ENCODE measurements around the gene RABGGTA. TPM values are rescaled to one million over a fixed set of nuclear protein-coding genes. Genes with fewer than 3 reads are reported as not detected.

RABGGTA gene
- total RNA-seq, 1 donor from 2014 or later = 32.6 TPM

DNA sequence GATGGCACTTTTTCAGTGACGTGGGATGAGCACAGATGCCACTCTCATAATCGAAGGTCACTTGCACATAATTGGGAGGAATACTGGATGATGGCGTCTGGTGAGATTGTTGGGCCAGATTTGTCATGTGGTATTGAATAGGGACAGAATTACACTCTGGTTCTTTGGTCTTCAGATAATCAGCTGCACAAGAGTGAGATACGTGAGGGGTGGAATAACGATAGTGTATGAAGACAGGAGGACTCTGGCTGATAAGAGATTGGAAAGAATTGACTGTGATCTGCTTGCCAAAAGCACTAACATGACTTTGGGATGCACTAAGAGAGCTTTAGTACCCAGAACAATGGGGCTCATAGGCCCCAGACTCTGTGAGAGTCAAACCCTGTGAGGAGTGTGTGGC lies 7.0 kb upstream of the RABGGTA start:
- FAIRE-seq (no peak), DNase-seq (ENCODE audit: low read depth) (no peak)
- TF ChIP-seq, protein P1, sequence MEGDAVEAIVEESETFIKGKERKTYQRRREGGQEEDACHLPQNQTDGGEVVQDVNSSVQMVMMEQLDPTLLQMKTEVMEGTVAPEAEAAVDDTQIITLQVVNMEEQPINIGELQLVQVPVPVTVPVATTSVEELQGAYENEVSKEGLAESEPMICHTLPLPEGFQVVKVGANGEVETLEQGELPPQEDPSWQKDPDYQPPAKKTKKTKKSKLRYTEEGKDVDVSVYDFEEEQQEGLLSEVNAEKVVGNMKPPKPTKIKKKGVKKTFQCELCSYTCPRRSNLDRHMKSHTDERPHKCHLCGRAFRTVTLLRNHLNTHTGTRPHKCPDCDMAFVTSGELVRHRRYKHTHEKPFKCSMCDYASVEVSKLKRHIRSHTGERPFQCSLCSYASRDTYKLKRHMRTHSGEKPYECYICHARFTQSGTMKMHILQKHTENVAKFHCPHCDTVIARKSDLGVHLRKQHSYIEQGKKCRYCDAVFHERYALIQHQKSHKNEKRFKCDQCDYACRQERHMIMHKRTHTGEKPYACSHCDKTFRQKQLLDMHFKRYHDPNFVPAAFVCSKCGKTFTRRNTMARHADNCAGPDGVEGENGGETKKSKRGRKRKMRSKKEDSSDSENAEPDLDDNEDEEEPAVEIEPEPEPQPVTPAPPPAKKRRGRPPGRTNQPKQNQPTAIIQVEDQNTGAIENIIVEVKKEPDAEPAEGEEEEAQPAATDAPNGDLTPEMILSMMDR (IDR thresholded peaks at IDR 0.05; ENCODE audit: insufficient read depth, low read length, severe bottlenecking) = no peak
- Histone ChIP-seq H3K4me3 (ENCODE audit: low read depth, low read length) (no peak overlapping the region), H3K27me3 (ENCODE audit: control insufficient read depth, insufficient read depth, low read length) (no peaks in the 10 kb centered on the region), H3K36me3 (ENCODE audit: control insufficient read depth, insufficient read depth, low read length) (no peaks in the 10 kb centered on the region)

DNA sequence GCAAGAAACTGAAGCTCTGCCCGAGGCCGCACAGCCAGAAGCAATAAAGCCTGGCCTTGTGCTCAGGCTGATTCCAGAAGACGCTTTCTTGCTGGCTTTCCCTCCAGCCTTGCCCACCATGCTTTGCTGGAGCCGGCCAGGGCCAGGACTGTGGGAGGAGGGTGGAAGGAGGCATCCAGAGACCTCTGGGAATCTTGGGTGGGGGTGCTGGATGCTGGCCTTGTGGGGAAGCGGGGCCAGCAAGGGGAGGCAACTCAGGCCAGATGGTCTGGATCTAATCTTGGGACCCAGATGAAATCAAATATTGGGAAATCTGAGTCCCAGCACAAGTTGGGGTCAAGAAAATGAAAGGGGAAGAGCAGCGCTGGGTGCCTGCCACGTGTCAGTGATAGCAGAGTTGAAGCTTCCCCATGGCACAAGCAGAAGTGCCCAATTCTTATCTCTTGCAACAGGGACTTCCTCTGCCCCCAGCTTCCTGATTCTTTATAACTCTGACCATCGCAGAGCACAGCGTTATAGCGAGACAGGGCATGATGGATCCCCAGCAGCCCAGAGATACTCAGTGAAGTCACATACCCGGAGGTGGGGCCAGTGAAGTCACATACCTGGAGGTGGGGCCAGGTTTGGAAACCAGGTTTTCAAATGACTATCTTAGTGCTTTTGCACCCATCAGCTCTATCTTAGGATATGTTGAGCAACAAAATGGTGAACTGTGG lies 6.4 kb upstream of the RABGGTA start:
- TF ChIP-seq, protein P1 (IDR thresholded peaks at IDR 0.05; ENCODE audit: insufficient read depth, low read length, severe bottlenecking) = no peak
- H3K27me3 ChIP-seq (ENCODE audit: control insufficient read depth, insufficient read depth, low read length) = no peaks in the 10 kb centered on the region
- DNase-seq (ENCODE audit: low read depth) (no peak), FAIRE-seq (no peak)
- no peaks in the 10 kb centered on the region for H3K36me3 ChIP-seq (ENCODE audit: control insufficient read depth, insufficient read depth, low read length)
- no peak overlapping the region for H3K4me3 ChIP-seq (ENCODE audit: low read depth, low read length)

- Histone ChIP-seq H3K36me3 (ENCODE audit: control insufficient read depth, insufficient read depth, low read length) (no peaks in the 10 kb centered on the region), H3K4me3 (ENCODE audit: low read depth, low read length) (no peak overlapping the region), H3K27me3 (ENCODE audit: control insufficient read depth, insufficient read depth, low read length) (no peaks in the 10 kb centered on the region)
- TF ChIP-seq, protein P1 (IDR thresholded peaks at IDR 0.05; ENCODE audit: insufficient read depth, low read length, severe bottlenecking) = no peak
- FAIRE-seq = no peak
- DNase-seq (ENCODE audit: low read depth) = no peak
Measured at GRCh38 chr14:24277071-24277470, 5.7 kb upstream of the RABGGTA start.

DNA sequence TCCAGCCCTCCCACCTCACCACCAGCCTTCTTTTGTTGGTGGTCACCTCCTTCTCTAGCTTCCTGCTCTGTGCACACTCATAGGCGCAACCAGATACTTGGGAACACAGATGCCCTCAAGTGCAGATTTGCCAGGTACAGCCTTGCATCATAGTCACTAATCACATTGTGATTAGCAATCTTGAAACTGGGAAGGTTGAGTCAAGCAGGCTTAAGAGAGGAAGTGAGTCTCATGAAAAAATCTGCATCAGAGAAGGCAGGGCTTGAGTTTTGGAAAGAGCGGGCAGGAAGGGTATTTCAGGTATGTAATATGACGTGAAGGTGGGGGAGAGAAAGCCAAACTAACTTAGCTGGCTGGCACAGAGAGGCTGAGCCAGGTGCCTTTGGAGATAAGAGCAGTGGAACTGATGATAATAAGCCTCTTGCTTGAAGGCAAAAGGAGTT lies 2.7 kb upstream of the RABGGTA start:
- Histone ChIP-seq H3K27me3 (ENCODE audit: control insufficient read depth, insufficient read depth, low read length) (no peaks in the 10 kb centered on the region), H3K36me3 (ENCODE audit: control insufficient read depth, insufficient read depth, low read length) (peaks cover 9% of the 10 kb centered on the region), H3K4me3 (ENCODE audit: low read depth, low read length) (no peak overlapping the region)
- TF ChIP-seq, protein P1 (IDR thresholded peaks at IDR 0.05; ENCODE audit: insufficient read depth, low read length, severe bottlenecking) = no peak
- peak; percentile 100 for DNase-seq (ENCODE audit: low read depth)
- FAIRE-seq = peak; percentile 66

DNA sequence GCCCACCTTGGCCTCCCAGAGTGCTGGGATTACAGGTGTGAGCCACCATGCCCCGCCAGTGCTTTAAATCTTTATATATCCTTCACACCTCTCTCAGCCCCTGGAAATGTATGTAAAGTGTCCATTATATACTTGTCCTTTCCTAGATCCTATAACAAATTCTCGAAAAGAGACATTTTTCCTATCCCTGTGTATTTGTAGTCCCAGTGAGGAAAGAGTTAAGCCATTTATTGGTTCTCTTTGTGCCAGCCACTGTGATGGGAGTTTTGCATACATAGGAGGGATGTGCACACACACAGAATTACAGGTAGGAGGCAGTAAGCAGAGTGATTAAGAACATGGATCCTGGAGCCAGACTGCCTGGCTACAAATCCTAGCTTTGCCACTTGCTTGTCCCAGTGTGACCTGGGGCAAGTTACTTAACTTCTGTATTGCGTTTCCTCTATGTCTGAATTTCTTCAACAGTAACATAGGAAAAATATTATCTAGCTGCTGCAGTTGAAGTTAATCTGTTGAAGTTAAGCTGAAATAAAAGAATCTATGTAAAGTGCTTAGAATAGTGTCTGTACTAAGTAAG lies 2.1 kb upstream of the RABGGTA start:
- DNase-seq (ENCODE audit: low read depth) (peak; percentile 74), FAIRE-seq (no peak)
- TF ChIP-seq, protein P1 (IDR thresholded peaks at IDR 0.05; ENCODE audit: insufficient read depth, low read length, severe bottlenecking) = peak; percentile 50
- Histone ChIP-seq H3K36me3 (ENCODE audit: control insufficient read depth, insufficient read depth, low read length) (peaks cover 13% of the 10 kb centered on the region), H3K4me3 (ENCODE audit: low read depth, low read length) (no peak overlapping the region), H3K27me3 (ENCODE audit: control insufficient read depth, insufficient read depth, low read length) (no peaks in the 10 kb centered on the region)
